ENCODE data around the gene ADAP2. TPM values are rescaled to one million over a fixed set of nuclear protein-coding genes. Genes with fewer than 3 reads are reported as not detected.

The ADAP2 gene
- total and polyA plus RNA-seq, 9 donors = 4.7 to 17.6 (median 6.0) TPM

- Histone ChIP-seq H3K4me3 (no peak overlapping the region), H3K27me3 (no peaks in the 10 kb centered on the region), H3K36me3 (no peaks in the 10 kb centered on the region), H3K4me1 (ENCODE audit: insufficient read depth) (no peaks in the 10 kb centered on the region), H3K27ac (no peak overlapping the region), H3K9me3 (no peaks in the 10 kb centered on the region)
- WGBS, 3 donors = 80 to 91% (median 83%) methylated on average over 8 of the region's 8 CpGs
- intact Hi-C loops (cut with DNase I) = no loop called here
- TF ChIP-seq POLR2A (IDR thresholded peaks at IDR 0.05) = no peak
- no peak for TF ChIP-seq EP300 (IDR thresholded peaks at IDR 0.05)
- TF ChIP-seq CTCF (IDR thresholded peaks at IDR 0.05) = no peak
- no peak for DNase-seq
These were observed 60.1 kb downstream of the ADAP2 start for GRCh38 chr17:30981531-30982519.

DNA sequence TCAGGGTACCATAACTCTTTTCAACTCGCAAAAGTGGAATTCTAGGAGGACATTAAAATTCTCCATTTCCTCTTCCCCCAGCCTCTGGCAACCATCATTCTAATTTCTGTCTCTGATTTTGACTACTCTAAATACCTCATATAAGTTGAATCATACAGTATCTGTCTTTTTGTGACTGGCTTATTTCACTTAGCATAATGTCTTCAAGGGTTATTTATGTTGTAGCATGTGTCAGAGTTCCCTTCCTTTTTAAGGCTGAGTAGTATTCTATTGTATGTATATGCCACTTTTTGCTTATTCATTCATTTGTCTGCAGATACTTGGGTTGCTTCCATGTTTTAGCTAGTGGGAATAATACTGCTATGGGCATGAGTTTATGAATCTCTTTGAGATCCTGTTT, 61.1 kb downstream of the ADAP2 start:
- Histone ChIP-seq H3K4me1 (ENCODE audit: insufficient read depth) (no peaks in the 10 kb centered on the region), H3K27ac (no peak overlapping the region), H3K4me3 (no peak overlapping the region), H3K27me3 (no peaks in the 10 kb centered on the region), H3K36me3 (no peaks in the 10 kb centered on the region), H3K9me3 (no peaks in the 10 kb centered on the region)
- no peak for TF ChIP-seq EP300 (IDR thresholded peaks at IDR 0.05)
- no peak for TF ChIP-seq CTCF (IDR thresholded peaks at IDR 0.05)
- no peak for TF ChIP-seq POLR2A (IDR thresholded peaks at IDR 0.05)
- intact Hi-C loops (cut with DNase I) = no loop called here
- 92 to 96% (median 96%) methylated on average over 1 of the region's 1 CpG for WGBS, 3 donors
- no peak for DNase-seq

DNA sequence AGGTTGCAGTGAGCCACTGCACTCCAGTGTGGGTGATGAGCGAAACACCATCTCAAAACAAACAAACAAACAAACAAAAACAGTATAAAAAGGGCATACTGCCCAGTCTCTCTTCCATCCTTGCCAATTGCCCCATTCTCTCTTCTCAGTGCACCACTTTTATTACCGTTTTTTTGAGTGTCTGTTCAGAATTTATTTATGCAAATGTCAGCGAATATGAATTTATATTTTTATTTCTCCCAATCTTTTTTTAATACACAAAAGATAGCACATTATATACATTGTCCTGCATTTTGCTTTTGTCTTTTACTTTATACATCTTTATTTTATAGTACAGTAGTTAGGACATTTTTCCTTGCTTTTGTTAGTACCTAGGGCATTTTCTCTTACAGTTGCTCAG, 68.7 kb downstream of the ADAP2 start:
- no peaks in the 10 kb centered on the region for H3K9me3 ChIP-seq
- H3K4me1 ChIP-seq (ENCODE audit: insufficient read depth) = no peaks in the 10 kb centered on the region
- WGBS, 3 donors = 81 to 90% (median 85%) methylated on average over 3 of the region's 3 CpGs
- no peak overlapping the region for H3K4me3 ChIP-seq
- TF ChIP-seq CTCF (IDR thresholded peaks at IDR 0.05) = no peak
- TF ChIP-seq POLR2A (IDR thresholded peaks at IDR 0.05) = no peak
- no peaks in the 10 kb centered on the region for H3K36me3 ChIP-seq
- DNase-seq = no peak
- no peaks in the 10 kb centered on the region for H3K27me3 ChIP-seq
- H3K27ac ChIP-seq = no peak overlapping the region
- intact Hi-C loops (cut with DNase I) = no loop called here

DNA sequence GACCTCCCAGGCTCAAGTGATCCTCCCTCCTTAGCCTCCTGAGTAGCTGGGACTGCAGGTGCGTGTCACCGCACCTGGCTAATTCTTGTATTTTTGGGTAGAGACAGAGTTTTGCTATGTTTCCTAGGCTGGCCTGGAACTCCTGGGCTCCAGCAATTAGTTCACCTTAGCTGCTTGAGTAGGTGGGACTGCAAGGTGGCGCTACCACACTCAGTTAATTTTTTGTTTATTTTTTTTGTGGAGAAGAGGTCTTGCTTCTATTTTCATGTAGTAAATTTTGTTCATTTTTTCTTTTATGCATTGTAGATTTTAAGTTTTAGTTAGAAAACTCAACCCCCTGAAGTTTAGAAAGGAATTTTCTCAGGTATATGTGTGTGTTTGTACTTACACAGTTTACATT, 70.8 kb downstream of the ADAP2 start:
- H3K4me1 ChIP-seq (ENCODE audit: insufficient read depth) = no peaks in the 10 kb centered on the region
- WGBS, 3 donors = 97 to 98% (median 98%) methylated on average over 3 of the region's 3 CpGs

More for the DNA sequence above, 70.8 kb downstream of the ADAP2 start:
- DNase-seq = no peak
- H3K27ac ChIP-seq = no peak overlapping the region
- no peaks in the 10 kb centered on the region for H3K27me3 ChIP-seq
- H3K4me3 ChIP-seq = no peak overlapping the region
- H3K9me3 ChIP-seq = no peaks in the 10 kb centered on the region
- H3K36me3 ChIP-seq = no peaks in the 10 kb centered on the region
- intact Hi-C loops (cut with DNase I) = no loop called here
- no peak for TF ChIP-seq POLR2A (IDR thresholded peaks at IDR 0.05)
- no peak for TF ChIP-seq EP300 (IDR thresholded peaks at IDR 0.05)
- TF ChIP-seq CTCF (IDR thresholded peaks at IDR 0.05) = no peak

Measured in ovary (tissue), 9 donors.